NCI-H1436 treated with DMSO at 0.1 percent for 48 hours (cell line): Measurements from ENCODE around the gene RAD9A.
"Not testable (repeated sequence)": the region's sequence is repeated elsewhere in the genome, so short reads cannot be mapped to it uniquely, and the experiment has no call there.

Experiments used
- DNase-seq: peaks from one replicate; lab custom pipeline; 2025; lab: John Stamatoyannopoulos, UW

The RAD9A gene

GRCh38 chr11:67397536-67397935, 5.8 kb downstream of the RAD9A start:
- DNase-seq = no peak

GRCh38 chr11:67397986-67398660, 6.3 kb downstream of the RAD9A start:
- no peak for DNase-seq

- no peak for DNase-seq
Observed at GRCh38 chr11:67398661-67399563, 7.1 kb downstream of the RAD9A start.

- no peak for DNase-seq
Observed at GRCh38 chr11:67400251-67400941, 8.6 kb downstream of the RAD9A start.

GRCh38 chr11:67400942-67401494, 9.2 kb downstream of the RAD9A start:
- no peak for DNase-seq

- no peak for DNase-seq
Observed at GRCh38 chr11:67401495-67402191, 9.9 kb downstream of the RAD9A start, which contains the start of gene PPP1CA. TSS of gene PPP1CA (minus strand) at chr11:67401858. CDS start at chr11:67401782, 76 bp downstream.

GRCh38 chr11:67402192-67402839, 10.5 kb downstream of the RAD9A start:
- not testable (repeated sequence) for DNase-seq

GRCh38 chr11:67403085-67403484, 11.3 kb downstream of the RAD9A start:
- not testable (repeated sequence) for DNase-seq

- DNase-seq = no peak
Observed at GRCh38 chr11:67404515-67405195, 12.9 kb downstream of the RAD9A start.

GRCh38 chr11:67405196-67405567, 13.4 kb downstream of the RAD9A start:
- no peak for DNase-seq

GRCh38 chr11:67405688-67406339, 14.0 kb downstream of the RAD9A start:
- DNase-seq = no peak

- DNase-seq = no peak
Observed at GRCh38 chr11:67406420-67406968, 14.7 kb downstream of the RAD9A start.

- no peak for DNase-seq
Observed at GRCh38 chr11:67406969-67407687, 15.3 kb downstream of the RAD9A start.

- DNase-seq = no peak
Observed at GRCh38 chr11:67407688-67408163, 15.9 kb downstream of the RAD9A start.

- no peak for DNase-seq
Observed at GRCh38 chr11:67408437-67409200, 16.8 kb downstream of the RAD9A start.

GRCh38 chr11:67409261-67409666, 17.5 kb downstream of the RAD9A start:
- no peak for DNase-seq

GRCh38 chr11:67409781-67410368, 18.1 kb downstream of the RAD9A start:
- DNase-seq = peak; percentile 63

- no peak for DNase-seq
Observed at GRCh38 chr11:67410369-67410831, 18.6 kb downstream of the RAD9A start.
